Esophagus squamous epithelium (tissue), 5 donors: ENCODE results near the gene MXD4. TPM values are rescaled to one million over a fixed set of nuclear protein-coding genes. Genes with fewer than 3 reads are reported as not detected.

Source experiments
- DNase-seq: peaks from one replicate; lab custom pipeline; 2025; lab: John Stamatoyannopoulos, UW
- H3K27ac ChIP-seq, 4 donors: fragments of 200-600 bp; sonication (generic); one replicate each; pipeline ENCODE4 v1.5.1; 2016 to 2019; ENCODE audit warnings: mild to moderate bottlenecking in 1 of 4
- H3K27me3 ChIP-seq, 4 donors: fragments of 200-600 bp; sonication (generic); 1 replicate in 3 of 4; 2 replicates in 1 of 4; pipeline versions ENCODE4 v1.5.1 to v1.6.0; 2017 to 2021; ENCODE audit warnings: antibody characterized with exemption in 1 of 4
- H3K36me3 ChIP-seq, 3 donors: fragments of 200-600 bp; sonication (generic); one replicate each; pipeline ENCODE4 v1.5.1; 2016 to 2019
- H3K4me1 ChIP-seq, 3 donors: fragments of 200-600 bp; sonication (generic); one replicate each; pipeline ENCODE4 v1.5.1; 2017 to 2019
- H3K4me3 ChIP-seq, 4 donors: fragments of 200-600 bp; sonication (generic); 1 replicate in 3 of 4; 2 replicates in 1 of 4; pipeline ENCODE4 v1.5.1; 2016 to 2019; ENCODE audit warnings: mild to moderate bottlenecking in 2 of 4, moderate library complexity in 1 of 4
- H3K9me3 ChIP-seq, 3 donors: fragments of 200-600 bp; sonication (generic); one replicate each; pipeline ENCODE4 v1.5.1; 2016 to 2019
- POLR2A ChIP-seq, 4 donors: fragments of 450-650 bp; IDR thresholded peaks; one replicate each; pipeline ENCODE4 v1.6.1; 2017; ENCODE audit warnings: antibody characterized with exemption in 4 of 4, mild to moderate bottlenecking in 4 of 4, moderate library complexity in 3 of 4
- WGBS, 2 donors: methylation state at CpG; one replicate each; pipeline ENCODE4 v1.1.5; 2018; 5-methylcytosine and 5-hydroxymethylcytosine counted together
- intact Hi-C: fragments of 100-400 bp; cut with DNase I; formaldehyde crosslinking; loops from one replicate; pipeline ENCODE4 v1.15.0; 2022
- total RNA-seq, 4 donors: library from RNA; depleted of rRNA; stranded (reverse); fragments of >200 nt; gene quantifications; one replicate each; pipeline ENCODE4 v1.1.0, GENCODE V29; 2016
- TF ChIP-seq, protein P1 (sequence below), 6 experiments: fragments of 450-650 bp in 4 of 6; fragments of 200-600 bp in 2 of 6; sonication (generic) in 2 of 6; IDR thresholded peaks; one replicate each; pipeline ENCODE4 v1.5.1; 2016 to 2019; ENCODE audit warnings: antibody characterized with exemption in 6 of 6, mild to moderate bottlenecking in 4 of 6, moderate library complexity in 4 of 6
- donor health status: DM: yes; HTN: yes; CAD: no.

The MXD4 gene
- total RNA-seq, 4 donors from 2014 or later = 12.9 to 32.2 (median 27.8) TPM

DNA sequence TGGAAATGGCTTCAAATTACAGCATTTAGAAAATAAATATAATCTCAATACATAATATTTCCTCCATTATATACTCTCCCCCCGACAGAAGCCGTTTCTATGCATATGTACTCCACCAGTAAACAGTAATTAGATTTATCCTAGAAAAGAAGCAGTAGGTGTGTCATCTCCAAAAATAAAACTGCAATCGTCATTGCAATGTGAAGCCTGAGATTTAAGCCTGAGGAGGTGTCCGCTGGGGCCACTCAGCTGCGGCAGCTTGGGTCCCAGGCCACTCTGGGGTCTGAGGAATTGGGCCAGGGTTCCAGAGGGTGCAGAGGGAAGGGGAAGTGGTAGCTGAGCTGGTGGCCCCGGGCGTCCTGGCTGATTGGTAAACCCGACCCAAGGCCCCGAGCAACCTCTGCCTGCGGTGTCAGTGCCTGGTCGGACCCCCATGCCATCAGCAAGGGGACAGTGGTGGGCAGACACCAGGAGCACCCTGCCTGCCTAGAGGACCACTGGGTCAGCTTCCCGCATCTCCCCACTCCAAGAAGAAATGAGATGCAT lies 7.8 kb upstream of the MXD4 start:
- intact Hi-C loops = no loop called here
- Histone ChIP-seq H3K27me3 (no peaks in the 10 kb centered on the region), H3K27ac (no peak overlapping the region), H3K9me3 (no peaks in the 10 kb centered on the region), H3K4me3 (no peak overlapping the region), H3K36me3 (peaks cover 0 to 22% (median 0%) of the 10 kb centered on the region in 3 donors), H3K4me1 (peaks cover 0 to 23% (median 7%) of the 10 kb centered on the region in 3 donors)
- WGBS, 2 donors = 71 to 76% methylated on average over 5 to 6 of the region's 12 CpGs
- TF ChIP-seq POLR2A (IDR thresholded peaks at IDR 0.05) = no peak
- DNase-seq = no peak

DNA sequence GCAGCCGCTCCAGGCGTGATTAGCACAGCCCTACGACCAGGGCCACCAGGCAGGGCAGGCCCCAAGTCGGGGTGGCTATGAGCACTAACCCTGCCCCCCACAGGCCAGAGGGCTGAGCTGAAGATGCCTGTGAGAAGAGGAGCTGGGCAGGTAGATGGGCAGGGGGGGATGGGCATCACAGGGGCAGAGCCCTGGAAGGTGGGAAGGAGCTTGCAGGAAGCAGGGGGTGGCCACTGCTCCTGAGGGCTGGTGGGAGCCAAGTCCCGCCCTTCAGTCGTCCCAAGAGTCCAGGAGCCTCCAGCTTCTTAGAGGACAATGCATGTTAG lies 7.3 kb upstream of the MXD4 start:
- Histone ChIP-seq H3K36me3 (peaks cover 0 to 22% (median 0%) of the 10 kb centered on the region in 3 donors), H3K4me3 (no peak overlapping the region), H3K4me1 (peaks cover 0 to 24% (median 7%) of the 10 kb centered on the region in 3 donors), H3K27me3 (no peaks in the 10 kb centered on the region), H3K9me3 (no peaks in the 10 kb centered on the region), H3K27ac (no peak overlapping the region)
- intact Hi-C loops = no loop called here
- DNase-seq = no peak
- 68 to 69% methylated on average over 2 of the region's 6 CpGs for WGBS, 2 donors
- no peak for TF ChIP-seq POLR2A (IDR thresholded peaks at IDR 0.05)
- TF ChIP-seq, protein P1, sequence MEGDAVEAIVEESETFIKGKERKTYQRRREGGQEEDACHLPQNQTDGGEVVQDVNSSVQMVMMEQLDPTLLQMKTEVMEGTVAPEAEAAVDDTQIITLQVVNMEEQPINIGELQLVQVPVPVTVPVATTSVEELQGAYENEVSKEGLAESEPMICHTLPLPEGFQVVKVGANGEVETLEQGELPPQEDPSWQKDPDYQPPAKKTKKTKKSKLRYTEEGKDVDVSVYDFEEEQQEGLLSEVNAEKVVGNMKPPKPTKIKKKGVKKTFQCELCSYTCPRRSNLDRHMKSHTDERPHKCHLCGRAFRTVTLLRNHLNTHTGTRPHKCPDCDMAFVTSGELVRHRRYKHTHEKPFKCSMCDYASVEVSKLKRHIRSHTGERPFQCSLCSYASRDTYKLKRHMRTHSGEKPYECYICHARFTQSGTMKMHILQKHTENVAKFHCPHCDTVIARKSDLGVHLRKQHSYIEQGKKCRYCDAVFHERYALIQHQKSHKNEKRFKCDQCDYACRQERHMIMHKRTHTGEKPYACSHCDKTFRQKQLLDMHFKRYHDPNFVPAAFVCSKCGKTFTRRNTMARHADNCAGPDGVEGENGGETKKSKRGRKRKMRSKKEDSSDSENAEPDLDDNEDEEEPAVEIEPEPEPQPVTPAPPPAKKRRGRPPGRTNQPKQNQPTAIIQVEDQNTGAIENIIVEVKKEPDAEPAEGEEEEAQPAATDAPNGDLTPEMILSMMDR (IDR thresholded peaks at IDR 0.05) = no peak

DNA sequence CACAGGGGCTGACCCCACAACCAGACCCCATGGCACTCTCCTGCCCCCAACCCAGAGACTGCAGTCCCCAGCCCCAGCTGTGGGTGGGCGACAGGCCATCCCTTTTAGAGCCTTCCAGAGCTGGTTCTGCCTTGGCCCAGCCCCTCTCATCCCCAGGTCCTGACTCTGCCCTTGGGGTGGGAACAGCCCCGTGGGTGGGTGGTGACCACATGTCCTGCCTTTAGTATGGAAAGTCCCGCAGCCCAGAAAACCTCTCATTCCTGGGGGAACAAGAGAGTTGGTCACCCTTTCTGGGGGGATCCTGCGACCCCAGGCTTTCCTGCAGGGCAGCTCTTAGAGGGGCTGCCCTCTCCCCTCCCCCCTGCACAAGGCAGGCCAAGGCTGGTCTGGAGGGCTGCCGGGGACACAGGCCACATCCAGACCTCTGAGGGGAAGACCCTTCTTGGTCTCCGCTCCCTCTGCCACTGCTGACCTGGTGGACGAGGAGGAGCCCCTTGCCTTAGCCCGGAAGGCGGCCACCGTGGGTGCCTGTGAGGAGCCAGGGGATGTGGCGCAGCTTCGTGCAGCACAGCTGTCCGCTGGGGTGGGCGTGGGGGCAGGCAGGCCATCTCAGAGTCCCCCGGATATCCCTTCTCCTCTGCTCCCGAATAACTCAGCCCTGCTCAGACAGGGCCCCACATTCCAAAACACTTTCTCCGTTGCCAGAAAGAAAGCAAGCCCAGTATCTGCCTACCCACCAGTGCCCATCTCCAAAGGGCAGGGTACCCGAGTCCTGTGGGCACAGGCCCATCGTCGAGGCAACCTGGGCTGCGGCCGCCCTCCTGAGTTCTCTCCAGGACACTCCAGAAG lies 6.7 kb upstream of the MXD4 start:
- H3K9me3 ChIP-seq = no peaks in the 10 kb centered on the region
- intact Hi-C loops = no loop called here
- no peak overlapping the region for H3K27ac ChIP-seq
- peaks cover 0 to 30% (median 7%) of the 10 kb centered on the region in 3 donors for H3K4me1 ChIP-seq
- TF ChIP-seq POLR2A (IDR thresholded peaks at IDR 0.05) = no peak
- TF ChIP-seq, protein P1 (IDR thresholded peaks at IDR 0.05) = no peak
- no peak for DNase-seq
- H3K27me3 ChIP-seq = no peaks in the 10 kb centered on the region
- H3K36me3 ChIP-seq = peaks cover 0 to 22% (median 0%) of the 10 kb centered on the region in 3 donors
- 75 to 80% methylated on average over 1 to 7 of the region's 22 CpGs for WGBS, 2 donors
- no peak overlapping the region for H3K4me3 ChIP-seq

DNA sequence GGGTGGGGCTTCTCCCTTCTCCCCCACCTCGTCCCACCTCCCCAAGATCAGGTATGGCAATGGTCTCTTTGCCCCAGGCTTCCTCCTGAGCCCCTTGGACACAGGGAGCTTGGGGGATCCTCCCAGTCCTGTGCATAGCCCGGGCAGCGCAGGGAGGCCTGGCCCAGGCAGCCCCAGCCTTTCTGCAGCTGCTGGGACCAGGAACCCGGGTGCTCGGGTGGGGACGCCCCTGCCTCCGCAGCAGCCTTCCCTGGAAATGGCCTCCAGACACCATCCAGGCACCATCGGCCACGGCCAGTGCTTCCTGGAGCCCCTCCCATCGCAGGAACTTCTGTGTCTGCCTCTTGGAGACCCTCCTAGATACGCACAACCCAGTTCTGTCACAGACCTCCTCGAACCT lies 5.9 kb upstream of the MXD4 start:
- TF ChIP-seq, protein P1 (IDR thresholded peaks at IDR 0.05) = no peak
- TF ChIP-seq POLR2A (IDR thresholded peaks at IDR 0.05) = no peak
- no peaks in the 10 kb centered on the region for H3K27me3 ChIP-seq
- peaks cover under 1 to 37% (median 10%) of the 10 kb centered on the region in 3 donors for H3K4me1 ChIP-seq
- H3K4me3 ChIP-seq = no peak overlapping the region
- H3K36me3 ChIP-seq = peaks cover 0 to 19% (median 0%) of the 10 kb centered on the region in 3 donors
- WGBS, 2 donors = 100% methylated on average over 1 of the region's 12 CpGs; no CpG with 5 or more reads in 1 of the 2 donors
- intact Hi-C loops = no loop called here
- H3K27ac ChIP-seq = no peak overlapping the region
- no peaks in the 10 kb centered on the region for H3K9me3 ChIP-seq
- DNase-seq = no peak

DNA sequence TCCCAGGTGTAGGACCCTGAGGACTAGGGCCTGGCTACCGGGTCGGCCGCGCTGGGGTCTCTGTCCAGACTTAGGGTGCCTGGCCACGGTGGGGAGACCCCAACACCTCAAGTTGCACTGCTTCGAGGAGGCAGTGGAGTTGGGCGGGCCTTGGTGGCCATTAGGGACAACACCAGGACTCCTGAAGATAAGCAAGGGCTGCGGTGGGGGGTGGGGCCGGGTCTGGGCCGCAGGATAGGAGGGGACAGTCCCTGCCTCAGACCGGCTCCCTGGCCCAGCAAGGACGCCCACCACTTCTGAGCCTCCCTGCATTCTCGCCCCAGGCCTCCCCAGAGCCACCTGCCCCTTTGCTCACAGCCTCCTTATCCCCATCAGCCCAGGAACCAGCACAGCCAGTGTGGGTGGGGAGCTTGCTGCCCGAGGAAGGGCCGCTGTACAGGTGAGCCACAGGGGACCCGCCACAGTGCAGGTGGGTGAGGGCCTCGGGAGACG lies 5.5 kb upstream of the MXD4 start:
- intact Hi-C loops = no loop called here
- no peak overlapping the region for H3K27ac ChIP-seq

More for the DNA sequence above, 5.5 kb upstream of the MXD4 start:
- TF ChIP-seq, protein P1 (IDR thresholded peaks at IDR 0.05) = no peak
- no peak for TF ChIP-seq POLR2A (IDR thresholded peaks at IDR 0.05)
- 58 to 85% methylated on average over 3 to 6 of the region's 18 CpGs for WGBS, 2 donors
- H3K4me1 ChIP-seq = peaks cover 4 to 42% (median 11%) of the 10 kb centered on the region in 3 donors
- no peak overlapping the region for H3K4me3 ChIP-seq
- no peaks in the 10 kb centered on the region for H3K9me3 ChIP-seq
- H3K36me3 ChIP-seq = peaks cover 0 to 14% (median 0%) of the 10 kb centered on the region in 3 donors
- no peak for DNase-seq
- no peaks in the 10 kb centered on the region for H3K27me3 ChIP-seq
